GM12878 (cell line): ENCODE measurements around the gene ITIH1. TPM values are rescaled to one million over a fixed set of nuclear protein-coding genes. Genes with fewer than 3 reads are reported as not detected.

Experiments used
- ATAC-seq: fragments of 200-7000 bp; cut with Tn5 transposase; 3 replicates; pipeline ENCODE4 v1.9.1; 2020; ENCODE audit warnings: mild to moderate bottlenecking, moderate library complexity
- BruUV-seq: library from RNA; stranded (reverse); fragments of 400-500 nt; replicated peaks from 2 replicates; lab custom pipeline; 2021; lab: Mats Ljungman, UMichigan
- CTCF ChIA-PET: fragments of 300-600 bp; sonication (Branson Sonifier 250); formaldehyde crosslinking; extraction: SDS; loops from one replicate; lab custom pipeline; 2021; ENCODE audit warnings: inconsistent platforms; lab: Yijun Ruan, JAX
- POLR2A ChIA-PET: fragments of 350-600 bp; formaldehyde crosslinking; extraction: SDS; loops from one replicate; lab custom pipeline; 2021; ENCODE audit warnings: inconsistent platforms; lab: Charles Lee
- RAD21 ChIA-PET: fragments of 300-600 bp; sonication (Branson Sonifier 250); formaldehyde crosslinking; loops from one replicate; lab custom pipeline; 2023; ENCODE audit warnings: antibody characterized with exemption; ENCODE audit not compliant: unreplicated experiment; lab: Charles Lee
- SMC1A ChIA-PET: fragments of 300-600 bp; sonication (Branson Sonifier 250); formaldehyde crosslinking; loops from one replicate; lab custom pipeline; 2023; ENCODE audit not compliant: unreplicated experiment, uncharacterized antibody; lab: Charles Lee
- DNase-seq: peaks from one replicate; pipeline ENCODE4 v3.0.0-alpha.2; 2011; ENCODE audit warnings: low read depth, low spot score
- FAIRE-seq: peaks from 3 replicates; lab custom pipeline; 2011; peaks lifted over from hg19 to GRCh38; lab: Jason Lieb, UNC
- H2AFZ ChIP-seq: 2 replicates; pipeline ENCODE4 v1.6.0; 2011; ENCODE audit warnings: low read depth, low read length, control low read depth; ENCODE audit not compliant: control insufficient read depth
- H3K27ac ChIP-seq: 2 replicates; pipeline ENCODE4 v1.5.1; 2011; ENCODE audit warnings: control low read depth; ENCODE audit not compliant: control insufficient read depth, insufficient read depth
- H3K27me3 ChIP-seq, 2 experiments: replicated peaks in 1 of 2; 2 replicates each; pipeline versions ENCODE4 v1.6.0 to v1.6.1; 2011; ENCODE audit warnings: low read length in 1 of 2; ENCODE audit not compliant: control insufficient read depth in 2 of 2, insufficient read depth in 2 of 2
- H3K36me3 ChIP-seq, 2 experiments: 2 replicates each; pipeline ENCODE4 v1.5.1; 2011; ENCODE audit warnings: low read length in 1 of 2; ENCODE audit not compliant: control insufficient read depth in 2 of 2, insufficient read depth in 2 of 2
- H3K4me1 ChIP-seq: 2 replicates; pipeline ENCODE4 v1.6.1; 2011; ENCODE audit warnings: mild to moderate bottlenecking, low read length, moderate library complexity, mixed read lengths; ENCODE audit not compliant: control insufficient read depth, insufficient read depth
- H3K4me2 ChIP-seq: 2 replicates; pipeline ENCODE4 v1.6.0; 2011; ENCODE audit warnings: control low read depth; ENCODE audit not compliant: control insufficient read depth, insufficient read depth
- H3K4me3 ChIP-seq: fragments of 200-600 bp; sonication (generic); 2 replicates; pipeline ENCODE4 v1.5.1; 2016
- H3K79me2 ChIP-seq: 2 replicates; pipeline ENCODE4 v1.6.0; 2011; ENCODE audit warnings: low read length; ENCODE audit not compliant: control insufficient read depth, insufficient read depth
- H3K9ac ChIP-seq: 2 replicates; pipeline ENCODE4 v1.8.0; 2011; ENCODE audit warnings: low read length, control low read depth, mixed read lengths; ENCODE audit not compliant: control insufficient read depth, insufficient read depth
- H3K9me3 ChIP-seq: replicated peaks from 3 replicates; pipeline ENCODE4 v1.5.1; 2011; ENCODE audit warnings: mild to moderate bottlenecking, low read length; ENCODE audit not compliant: control insufficient read depth, insufficient read depth
- H4K20me1 ChIP-seq: 2 replicates; pipeline ENCODE4 v1.6.0; 2011; ENCODE audit not compliant: control insufficient read depth, insufficient read depth
- IRF3 ChIP-seq: fragments of 450-650 bp; IDR thresholded peaks from 2 replicates; pipeline ENCODE4 v1.6.1; 2014; ENCODE audit warnings: mild to moderate bottlenecking
- ZNF207 ChIP-seq: fragments of 450-650 bp; IDR thresholded peaks from 2 replicates; pipeline ENCODE4 v1.6.1; 2014; ENCODE audit warnings: antibody characterized with exemption, mild to moderate bottlenecking, borderline replicate concordance
- WGBS: methylation state at CpG from one replicate; pipeline ENCODE4 v1.1.6; 2016; ENCODE audit warnings: low lambda C conversion rate; ENCODE audit not compliant: insufficient replicate concordance, insufficient coverage; ENCODE audit errors: missing lambda C conversion rate; 5-methylcytosine and 5-hydroxymethylcytosine counted together
- in situ Hi-C: fragments of 300-500 bp; cut with MboI; formaldehyde crosslinking; loops from 9 replicates; pipeline ENCODE4 v1.14.3; 2018; ENCODE audit warnings: mixed read lengths
- intact Hi-C: fragments of 100-400 bp; cut with micrococcal nuclease; formaldehyde crosslinking; loops from one replicate; pipeline ENCODE4 v1.14.2; 2022; ENCODE audit not compliant: unreplicated experiment
- polyA plus RNA-seq, 11 experiments: library from polyadenylated mRNA; depleted of rRNA in 4 of 11; unstranded in 6 of 11; stranded (reverse) in 5 of 11; fragments of >200 nt; fragmentation: Nextera tagmentation in 4 of 11; fragmentation: Illumina TruSeq in 1 of 11; extraction: Ambion mirVana in 4 of 11; extraction: Trizol in 1 of 11; gene quantifications; 1 replicate in 1 of 11; 2 replicates in 10 of 11; pipeline versions ENCODE4 v1.2.1 to v1.2.3, GENCODE V29; 2011 to 2016; ENCODE audit warnings: inconsistent platforms in 2 of 11, missing spikeins in 2 of 11, low read depth in 1 of 11
- total RNA-seq, 4 experiments: library from RNA; depleted of rRNA in 3 of 4; stranded (reverse); fragments of >200 nt in 3 of 4; fragmentation: Illumina TruSeq in 1 of 4; extraction: Trizol in 1 of 4; gene quantifications; 2 replicates each; pipeline versions ENCODE4 v1.2.1 to v1.2.3, GENCODE V29; 2013 to 2021

The ITIH1 gene
- total and polyA plus RNA-seq, 10 of the 15 experiments (the other 5 are each of a cell fraction or from before 2014, with no cell fraction given) = 0.33 to 0.64 (median 0.44) TPM; not detected in 7

DNA sequence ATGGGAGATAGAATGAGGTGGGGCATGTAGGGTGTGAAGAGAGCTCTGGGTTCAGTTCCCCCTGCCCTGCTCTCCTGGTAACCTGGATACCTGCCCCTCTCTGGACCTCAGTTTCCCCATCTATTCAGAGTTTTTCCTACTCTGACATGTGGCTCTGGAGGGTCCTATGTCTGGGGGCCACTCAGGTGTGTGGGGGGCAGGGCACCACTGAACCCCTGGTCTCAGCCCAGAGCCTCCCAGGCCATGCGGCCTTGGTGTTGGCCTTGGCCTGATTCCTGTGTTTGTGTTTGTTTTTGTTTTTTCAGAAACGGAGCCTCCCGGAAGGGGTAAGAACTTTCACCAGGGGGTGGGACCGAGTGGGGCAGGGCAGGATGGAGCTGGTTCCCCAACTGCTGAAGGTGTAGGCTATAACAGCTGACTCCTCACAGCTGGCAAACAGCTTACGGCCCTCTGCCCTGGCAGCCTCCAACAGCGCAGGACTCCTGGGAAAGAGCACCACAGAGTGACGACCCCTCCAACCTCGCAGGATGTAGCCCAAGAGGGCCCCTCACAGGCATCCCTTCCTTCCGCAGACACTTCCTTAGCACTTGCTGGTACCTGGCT lies 18.0 kb downstream of the ITIH1 start (continued):
- no peak for TF ChIP-seq IRF3

- H3K4me1 ChIP-seq = no peaks in the 10 kb centered on the region
- H3K27ac ChIP-seq = no peak overlapping the region
- ChIA-PET CTCF (no interaction called here), POLR2A (no interaction called here), SMC1A (no interaction called here), RAD21 (no interaction called here)
- no peak for ATAC-seq
- no peaks in the 10 kb centered on the region for H3K36me3 ChIP-seq
- no peak overlapping the region for H3K9ac ChIP-seq
- H3K9me3 ChIP-seq = no peaks in the 10 kb centered on the region
- no peak overlapping the region for H3K4me2 ChIP-seq
- H4K20me1 ChIP-seq = no peaks in the 10 kb centered on the region
- FAIRE-seq = no peak
- no peak for TF ChIP-seq ZNF207
- no peaks in the 10 kb centered on the region for H3K79me2 ChIP-seq
- 43% methylated on average over 9 of the region's 9 CpGs for WGBS
- no peaks in the 10 kb centered on the region; a peak in 1 of 4 replicates for H3K27me3 ChIP-seq
- no peak for DNase-seq
- in situ Hi-C loops = no loop called here
- no peak overlapping the region for H2AFZ ChIP-seq
- H3K4me3 ChIP-seq = no peak overlapping the region
- BruUV-seq = no TSS peak
- intact Hi-C loops = no loop called here
Observed at GRCh38 chr3:52796411-52796810, 19.0 kb downstream of the ITIH1 start.
